Ovary (tissue), 9 donors: ENCODE results near the gene ELOVL2. TPM values are rescaled to one million over a fixed set of nuclear protein-coding genes. Genes with fewer than 3 reads are reported as not detected.

Experiments used
- DNase-seq, 5 donors: peaks; one replicate each; pipeline ENCODE4 v3.0.0-alpha.2; 2019 to 2020
- H3K27ac ChIP-seq, 2 donors: fragments of 200-600 bp; one replicate each; pipeline versions ENCODE4 v1.5.1 to v1.8.0; 2019 to 2022
- H3K27me3 ChIP-seq: fragments of 200-600 bp; one replicate; pipeline ENCODE4 v1.8.0; 2022
- H3K36me3 ChIP-seq: fragments of 200-600 bp; sonication (generic); one replicate; pipeline ENCODE4 v1.5.1; 2019
- H3K4me1 ChIP-seq: one replicate; pipeline ENCODE4 v1.8.1; 2013; ENCODE audit warnings: mild to moderate bottlenecking, moderate library complexity; ENCODE audit not compliant: insufficient read depth
- H3K4me3 ChIP-seq: fragments of 200-600 bp; sonication (generic); one replicate; pipeline ENCODE4 v1.5.1; 2017
- H3K9me3 ChIP-seq, 2 donors: fragments of 200-600 bp in 1 of 2; sonication (generic) in 1 of 2; one replicate each; pipeline versions ENCODE4 v1.5.1 to v1.8.1; 2013 to 2019; ENCODE audit warnings: mild to moderate bottlenecking in 1 of 2, moderate library complexity in 1 of 2
- CTCF ChIP-seq, 3 donors: fragments of 450-650 bp in 2 of 3; fragments of 200-600 bp in 1 of 3; IDR thresholded peaks; one replicate each; pipeline versions ENCODE4 v1.5.1 to v1.8.0; 2016 to 2022; ENCODE audit warnings: antibody characterized with exemption in 3 of 3, mild to moderate bottlenecking in 1 of 3
- EP300 ChIP-seq: sonication (generic); formaldehyde crosslinking; IDR thresholded peaks from one replicate; pipeline ENCODE4 v1.6.1; 2017; ENCODE audit warnings: antibody characterized with exemption
- POLR2A ChIP-seq: fragments of 450-650 bp; IDR thresholded peaks from one replicate; pipeline ENCODE4 v1.6.1; 2017; ENCODE audit warnings: antibody characterized with exemption, mild to moderate bottlenecking, moderate library complexity
- WGBS, 3 donors: extraction: QIAGEN DNeasy Blood & Tissue Kit in 1 of 3; methylation state at CpG; one replicate each; pipeline versions ENCODE4 v1.1.5 to v1.1.7; 2013 to 2017; 5-methylcytosine and 5-hydroxymethylcytosine counted together
- intact Hi-C, 4 donors: fragments of 100-400 bp; cut with DNase I; formaldehyde crosslinking; loops; one replicate each; pipeline versions ENCODE4 v1.11.0 to v1.15.1; 2022 to 2023
- polyA plus RNA-seq, 2 donors: library from polyadenylated mRNA; stranded (reverse); fragments of 200-250 nt in 1 of 2; fragments of 350-450 nt in 1 of 2; fragmentation: Illumina TruSeq in 1 of 2; extraction: RNeasy Lipid Tissue Mini Kit (QIAGEN cat#74804) in 1 of 2; gene quantifications; one replicate each; pipeline ENCODE4 v1.2.3, GENCODE V29; 2013 to 2014
- total RNA-seq, 7 donors: library from RNA; depleted of rRNA in 2 of 7; stranded (reverse); fragments of >200 nt in 2 of 7; fragmentation: NEBNext Ultra II Directional in 3 of 7; extraction: Animal tissue kit (Norgen Biotek cat#: 25700) in 3 of 7; gene quantifications; one replicate each; pipeline versions ENCODE4 v1.1.0 to v1.2.4, GENCODE V29; 2016 to 2023
- donor health status: DM: no; HTN: no; CAD: no; lungs with moderate emphysema.
- donor health status: DM: no; HTN: no; CAD: no.
- donor health status: Bipolar disorder and iron deficiency.
- donor health status: DM: yes; HTN: yes; CAD: no.
- donor health status: DM: no; HTN: no; CAD: no.
- donor health status: DM: yes; HTN: yes; CAD: no.

ELOVL2 gene
- total and polyA plus RNA-seq, 9 donors: 0.11 to 1.4 (median 0.28) TPM; not detected in 1

GRCh38 chr6:10939840-10940239 lies 104.3 kb downstream of the ELOVL2 start:
- Histone ChIP-seq H3K27ac (no peak overlapping the region), H3K9me3 (no peaks in the 10 kb centered on the region), H3K36me3 (no peaks in the 10 kb centered on the region), H3K4me3 (no peak overlapping the region), H3K27me3 (no peaks in the 10 kb centered on the region), H3K4me1 (no peaks in the 10 kb centered on the region)
- TF ChIP-seq CTCF (IDR thresholded peaks at IDR 0.05) (no peak), POLR2A (no peak), EP300 (no peak)
- intact Hi-C loops: no loop called here
- no peak for DNase-seq
- WGBS, 3 donors: 93 to 99% (median 96%) methylated on average over 2 of the region's 2 CpGs

- H3K27me3 ChIP-seq: no peaks in the 10 kb centered on the region
- H3K9me3 ChIP-seq: no peaks in the 10 kb centered on the region
- no peak for DNase-seq
- no peak overlapping the region for H3K4me3 ChIP-seq
- TF ChIP-seq EP300: no peak
- no peak for TF ChIP-seq CTCF (IDR thresholded peaks at IDR 0.05)
- TF ChIP-seq POLR2A: no peak
- 22 to 32% (median 26%) methylated on average over 1 of the region's 1 CpG for WGBS, 3 donors
- H3K4me1 ChIP-seq: no peaks in the 10 kb centered on the region
- intact Hi-C loops: no loop called here
- H3K36me3 ChIP-seq: no peaks in the 10 kb centered on the region
- H3K27ac ChIP-seq: no peak overlapping the region
Measured at GRCh38 chr6:10933126-10933525, 111.0 kb downstream of the ELOVL2 start.

Other genes with a start within 250 kb of the ELOVL2 start
- 1 to 10 TPM in 1 of 7 donors, under 1 TPM in 4, not detected in 2; 0.10 to 4.8 (median 0.25) TPM for gene MAK, start 205.8 kb downstream of the ELOVL2 start, total RNA-seq
- gene MAK, start 205.8 kb downstream of the ELOVL2 start, polyA plus RNA-seq: under 1 TPM in 1 of 2 donors, not detected in 1; 0.06 TPM
- not detected for gene GCM2, start 162.3 kb downstream of the ELOVL2 start, total RNA-seq
- gene GCM2, start 162.3 kb downstream of the ELOVL2 start, polyA plus RNA-seq: not detected
- 1 to 10 TPM in 6 of 7 donors, under 1 TPM in 1; 0.83 to 2.1 (median 1.3) TPM for gene SYCP2L, start 157.3 kb downstream of the ELOVL2 start, total RNA-seq
- gene SYCP2L, start 157.3 kb downstream of the ELOVL2 start, polyA plus RNA-seq: under 1 TPM; 0.41 to 0.75 TPM
- gene SMIM13, start 49.5 kb upstream of the ELOVL2 start, total RNA-seq: 1 to 10 TPM; 5.3 to 8.4 (median 6.2) TPM
- gene SMIM13, start 49.5 kb upstream of the ELOVL2 start, polyA plus RNA-seq: 1 to 10 TPM; 3.6 to 5.8 TPM
- under 1 TPM in 2 of 7 donors, not detected in 5; 0.05 to 0.12 TPM for gene ERVFRD-1, start 67.4 kb upstream of the ELOVL2 start, total RNA-seq
- gene ERVFRD-1, start 67.4 kb upstream of the ELOVL2 start, polyA plus RNA-seq: under 1 TPM in 1 of 2 donors, not detected in 1; 0.78 TPM
- gene NEDD9, start 188.4 kb upstream of the ELOVL2 start, total RNA-seq: 10 to 100 TPM in 5 of 7 donors, 1 to 10 TPM in 2; 5.0 to 49.4 (median 17.4) TPM
- gene NEDD9, start 188.4 kb upstream of the ELOVL2 start, polyA plus RNA-seq: 10 to 100 TPM in 1 of 2 donors, 1 to 10 TPM in 1; 8.7 to 13.7 TPM